Measurements from ENCODE around the gene KDM1A. TPM values are rescaled to one million over a fixed set of nuclear protein-coding genes. Genes with fewer than 3 reads are reported as not detected.

KDM1A gene
- total RNA-seq = 28.7 TPM

- Histone ChIP-seq H3K4me1 (no peaks in the 10 kb centered on the region), H3K4me3 (peak within 1 kb of the TSS; percentile 74 to 79), H3K9me3 (no peaks in the 10 kb centered on the region), H3K27me3 (no peaks in the 10 kb centered on the region), H3K27ac (peak within 1 kb of the TSS; percentile 68 to 78), H3K36me3 (no peaks in the 10 kb centered on the region)
- intact Hi-C loops (cut with DNase I) = loop anchor here (5.0 kb wide), 1 partner anchor 158 kb away; no protein-coding TSS in a partner anchor
- peak; percentile 87 to 98 for DNase-seq (ENCODE audit: low spot score in 2 of 2)
- peak in 1 of 3 experiments; percentile 16 for TF ChIP-seq CTCF (IDR thresholded peaks at IDR 0.05)
Observed at GRCh38 chr1:23019094-23019862, at the start of gene KDM1A. KDM1A (plus strand) TSS chr1:23019468; CDS start chr1:23019597, 129 bp downstream.

GRCh38 chr1:22970096-22970495 is 49.2 kb upstream of the KDM1A start:
- intact Hi-C loops (cut with DNase I) = no loop called here

GRCh38 chr1:22971161-22971560 is 48.1 kb upstream of the KDM1A start:
- Histone ChIP-seq H3K9me3 (peaks cover 0 to 4% of the 10 kb centered on the region in 2 donors), H3K27ac (no peak overlapping the region), H3K4me3 (no peak overlapping the region), H3K36me3 (no peaks in the 10 kb centered on the region), H3K4me1 (no peaks in the 10 kb centered on the region), H3K27me3 (no peaks in the 10 kb centered on the region)
- DNase-seq (ENCODE audit: low spot score in 2 of 2) = peak in 1 of 2 donors; percentile 28
- intact Hi-C loops (cut with DNase I) = no loop called here
- TF ChIP-seq CTCF (IDR thresholded peaks at IDR 0.05) = no peak

More at GRCh38 chr1:22970096-22970495, 49.2 kb upstream of the KDM1A start:
- no peaks in the 10 kb centered on the region for H3K4me1 ChIP-seq
- no peaks in the 10 kb centered on the region for H3K36me3 ChIP-seq
- H3K27me3 ChIP-seq = no peaks in the 10 kb centered on the region
- DNase-seq (ENCODE audit: low spot score in 2 of 2) = no peak
- no peak overlapping the region for H3K4me3 ChIP-seq
- no peak overlapping the region for H3K27ac ChIP-seq
- TF ChIP-seq CTCF (IDR thresholded peaks at IDR 0.05) = no peak
- H3K9me3 ChIP-seq = peaks cover 0 to 4% of the 10 kb centered on the region in 2 donors

GRCh38 chr1:22971611-22972405 is 47.5 kb upstream of the KDM1A start:
- H3K36me3 ChIP-seq = no peaks in the 10 kb centered on the region
- TF ChIP-seq CTCF (IDR thresholded peaks at IDR 0.05) = no peak
- no peak overlapping the region for H3K4me3 ChIP-seq
- peaks cover 0 to under 1% of the 10 kb centered on the region in 2 donors for H3K9me3 ChIP-seq
- no peaks in the 10 kb centered on the region for H3K27me3 ChIP-seq
- H3K4me1 ChIP-seq = no peaks in the 10 kb centered on the region
- no peak overlapping the region for H3K27ac ChIP-seq
- intact Hi-C loops (cut with DNase I) = no loop called here
- DNase-seq (ENCODE audit: low spot score in 2 of 2) = no peak

GRCh38 chr1:22972760-22973159 is 46.5 kb upstream of the KDM1A start, which contains the start of gene LACTBL1:
LACTBL1 (minus strand) TSS chr1:22972866; CDS start chr1:22972316, 550 bp downstream.
- intact Hi-C loops (cut with DNase I) = no loop called here
- Histone ChIP-seq H3K4me3 (no peak within 1 kb of the TSS), H3K27me3 (no peaks in the 10 kb centered on the region), H3K36me3 (no peaks in the 10 kb centered on the region), H3K4me1 (no peaks in the 10 kb centered on the region), H3K27ac (no peak within 1 kb of the TSS), H3K9me3 (no peaks in the 10 kb centered on the region)
- TF ChIP-seq CTCF (IDR thresholded peaks at IDR 0.05) = no peak
- DNase-seq (ENCODE audit: low spot score in 2 of 2) = no peak

All from ascending aorta (tissue), 2 donors.